DOHH2 (cell line): ENCODE results near the gene DCPS.
A peak's percentile ranks its signal among the peaks of the same experiment; 100 is the strongest.

Experiments used
- H3F3A ChIP-seq: fragments of 200-600 bp; sonication (generic), shearing (Covaris generic); 2 replicates; pipeline ENCODE4 v1.6.0; 2016; ENCODE audit warnings: antibody characterized with exemption, mild to moderate bottlenecking; ENCODE audit not compliant: control insufficient read depth, insufficient read depth
- H3K27ac ChIP-seq: fragments of 200-600 bp; sonication (generic); 2 replicates; pipeline ENCODE4 v1.5.1; 2014; ENCODE audit warnings: low read depth, mild to moderate bottlenecking, low read length, moderate library complexity
- H3K27me3 ChIP-seq: fragments of 200-600 bp; sonication (generic); 2 replicates; pipeline ENCODE4 v1.6.1; 2014; ENCODE audit warnings: mild to moderate bottlenecking, low read length, mixed read lengths; ENCODE audit not compliant: control insufficient read depth
- H3K36me3 ChIP-seq: fragments of 200-600 bp; sonication (generic); 2 replicates; pipeline ENCODE4 v1.6.1; 2014; ENCODE audit warnings: mild to moderate bottlenecking, low read length, moderate library complexity, mixed read lengths; ENCODE audit not compliant: control insufficient read depth
- H3K4me1 ChIP-seq: fragments of 200-600 bp; sonication (generic); 2 replicates; pipeline ENCODE4 v1.6.1; 2014; ENCODE audit warnings: mild to moderate bottlenecking, low read length, mixed read lengths; ENCODE audit not compliant: control insufficient read depth
- H3K4me2 ChIP-seq: fragments of 200-600 bp; sonication (generic); 2 replicates; pipeline ENCODE4 v1.6.0; 2014; ENCODE audit warnings: mild to moderate bottlenecking, low read length, moderate library complexity
- H3K4me3 ChIP-seq: fragments of 200-600 bp; sonication (generic); 2 replicates; pipeline ENCODE4 v1.5.1; 2014; ENCODE audit warnings: mild to moderate bottlenecking, low read length, mixed read lengths
- H3K79me2 ChIP-seq: fragments of 200-600 bp; sonication (generic); 2 replicates; pipeline ENCODE4 v1.6.1; 2014; ENCODE audit warnings: mild to moderate bottlenecking, low read length, mixed read lengths; ENCODE audit not compliant: control insufficient read depth
- H3K9me2 ChIP-seq: fragments of 200-600 bp; sonication (generic); replicated peaks from 2 replicates; pipeline ENCODE4 v1.6.1; 2014; ENCODE audit warnings: mild to moderate bottlenecking, low read length, mixed read lengths; ENCODE audit not compliant: control insufficient read depth
- H3K9me3 ChIP-seq: fragments of 200-600 bp; sonication (generic); 2 replicates; pipeline ENCODE4 v1.6.1; 2014; ENCODE audit warnings: antibody characterized with exemption, low read length, mixed read lengths; ENCODE audit not compliant: control insufficient read depth, insufficient read depth
- H4K20me1 ChIP-seq: fragments of 200-600 bp; sonication (generic); 2 replicates; pipeline ENCODE4 v1.6.0; 2014; ENCODE audit warnings: low read depth, mild to moderate bottlenecking, antibody characterized with exemption, low read length, moderate library complexity; ENCODE audit not compliant: control insufficient read depth, insufficient read depth
- CTCF ChIP-seq: fragments of 200-600 bp; sonication (generic); IDR thresholded peaks from one replicate; pipeline ENCODE4 v1.5.1; 2014; ENCODE audit warnings: antibody characterized with exemption, mild to moderate bottlenecking, low read depth, low read length; ENCODE audit not compliant: poor library complexity, severe bottlenecking
- EZH2phosphoT487 ChIP-seq: fragments of 200-600 bp; sonication (generic); IDR thresholded peaks from 2 replicates; pipeline ENCODE4 v1.6.1; 2017; ENCODE audit warnings: borderline replicate concordance, mild to moderate bottlenecking, antibody characterized with exemption, low read length, moderate library complexity, mixed read lengths

Gene DCPS

DNA sequence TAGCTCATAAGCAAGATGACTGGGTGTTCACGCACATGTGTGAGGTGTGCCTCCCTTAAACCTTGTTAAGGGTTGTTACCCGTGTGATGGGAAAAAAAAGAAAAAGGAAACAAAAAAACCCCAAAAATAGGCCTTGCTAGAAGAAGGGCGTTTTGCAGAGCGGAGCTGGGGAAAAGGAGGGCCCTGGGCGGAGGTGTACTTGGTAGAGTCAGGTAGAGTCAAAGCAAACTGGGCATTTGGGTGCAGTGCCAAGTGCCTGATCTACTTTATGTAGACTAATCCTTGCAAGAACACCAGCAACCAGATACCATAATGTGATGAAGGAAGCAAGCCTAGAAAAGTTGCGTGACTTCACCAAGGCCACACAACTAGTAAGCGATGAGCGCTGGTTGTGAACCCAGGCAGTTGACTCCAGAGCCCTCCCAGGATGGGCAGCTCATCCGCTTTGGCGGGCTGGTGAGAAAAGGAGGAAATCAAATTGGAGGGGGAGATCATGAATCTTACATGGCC lies 22.1 kb upstream of the DCPS start:
- Histone ChIP-seq H3K9me2 (no peaks in the 10 kb centered on the region), H3K27me3 (no peaks in the 10 kb centered on the region), H4K20me1 (no peaks in the 10 kb centered on the region), H3K36me3 (peaks cover 17% of the 10 kb centered on the region), H3K4me2 (peak overlapping the region; percentile 79), H3K27ac (no peak overlapping the region), H3K79me2 (peaks cover 16% of the 10 kb centered on the region), H3F3A (peaks cover 15% of the 10 kb centered on the region; the same call in 1 of the 2 replicates), H3K9me3 (no peaks in the 10 kb centered on the region), H3K4me1 (peaks cover 49% of the 10 kb centered on the region), H3K4me3 (peak overlapping the region; percentile 80)
- TF ChIP-seq CTCF (no peak), EZH2phosphoT487 (no peak)

DNA sequence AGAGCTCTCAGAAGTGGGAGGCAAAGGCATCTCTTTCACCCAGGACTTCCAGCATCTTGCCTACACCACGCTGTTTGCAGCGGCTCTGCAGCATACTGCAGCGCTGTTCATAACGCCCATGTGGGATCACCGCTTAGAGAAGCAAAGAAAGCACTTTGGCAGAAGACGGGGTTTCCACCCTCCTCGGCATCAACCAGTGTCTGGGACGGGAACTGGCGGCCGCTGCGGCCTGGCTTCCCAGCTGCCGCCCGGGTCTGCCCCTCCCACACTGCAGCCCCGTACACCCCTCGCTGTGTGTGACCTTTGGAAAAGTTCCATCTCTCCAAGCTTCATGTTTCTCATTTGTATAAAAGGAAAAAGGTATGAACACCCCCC lies 21.5 kb upstream of the DCPS start:
- Histone ChIP-seq H4K20me1 (no peaks in the 10 kb centered on the region), H3K27ac (0 out of 2 replicates have a peak overlapping the region, but pooled peaks have one; percentile 42), H3K9me3 (no peaks in the 10 kb centered on the region), H3K27me3 (no peaks in the 10 kb centered on the region), H3K79me2 (peaks cover 16% of the 10 kb centered on the region), H3K4me2 (peak overlapping the region; percentile 79), H3K4me3 (peak overlapping the region; percentile 80), H3K9me2 (no peaks in the 10 kb centered on the region), H3K4me1 (peaks cover 49% of the 10 kb centered on the region), H3F3A (peaks cover 15% of the 10 kb centered on the region; the same call in 1 of the 2 replicates), H3K36me3 (peaks cover 12% of the 10 kb centered on the region; the same call in 1 of the 2 replicates)
- no peak for TF ChIP-seq EZH2phosphoT487
- no peak for TF ChIP-seq CTCF

DNA sequence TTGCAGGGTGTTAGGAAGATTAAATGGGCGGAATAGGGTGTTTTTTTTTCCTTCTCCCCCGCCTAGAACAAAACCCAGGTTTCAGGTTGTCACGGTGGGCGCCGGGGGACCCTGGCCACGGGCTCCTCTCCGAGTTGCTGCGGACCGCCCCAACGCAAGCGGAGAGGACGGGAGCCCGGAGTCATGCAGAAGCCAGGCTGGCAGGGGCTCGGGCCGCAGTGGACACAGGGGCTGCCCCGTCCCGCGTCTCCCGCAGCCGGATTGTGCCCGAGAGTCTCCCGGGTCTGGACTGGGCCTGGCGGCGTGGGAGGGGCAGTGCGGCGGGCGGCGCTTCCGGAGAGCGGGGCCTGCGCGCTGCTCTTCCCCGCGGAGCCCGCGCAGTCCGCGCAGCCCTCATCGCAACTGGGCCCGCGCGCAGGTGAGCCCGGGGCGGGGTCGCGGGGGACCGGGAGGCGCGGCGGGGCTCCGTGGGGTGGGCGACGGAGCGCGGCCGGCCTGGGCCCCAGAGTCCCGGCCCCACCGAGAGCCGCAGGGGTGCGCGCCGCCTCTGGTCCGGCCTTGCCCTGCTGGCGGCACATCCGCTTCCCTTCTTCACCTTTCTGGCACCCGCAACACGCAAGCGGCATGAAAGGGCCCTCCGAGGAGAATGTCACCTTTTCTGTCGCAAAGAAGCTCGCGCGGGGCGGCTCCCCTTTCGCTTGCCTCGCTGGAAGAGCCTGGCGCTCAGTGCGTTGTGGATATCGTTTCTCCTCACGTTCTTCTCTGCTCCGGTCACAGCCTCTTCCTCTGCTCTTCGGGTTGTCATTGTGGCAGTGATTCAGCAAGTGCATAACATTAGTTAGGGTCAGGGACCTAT lies 20.9 kb upstream of the DCPS start, which contains the start of gene TIRAP:
Gene TIRAP (plus strand): TSS at position 358 of the 856 bp plus-strand sequence. CDS start 7,802 bp downstream, outside the sequence.
- Histone ChIP-seq H4K20me1 (no peaks in the 10 kb centered on the region), H3K79me2 (peaks cover 16% of the 10 kb centered on the region), H3K9me3 (no peaks in the 10 kb centered on the region), H3K27me3 (no peaks in the 10 kb centered on the region), H3K9me2 (no peaks in the 10 kb centered on the region), H3K4me1 (peaks cover 49% of the 10 kb centered on the region), H3K4me3 (peak within 1 kb of the TSS; percentile 80), H3K4me2 (peak within 1 kb of the TSS; percentile 79), H3F3A (peaks cover 15% of the 10 kb centered on the region; the same call in 1 of the 2 replicates), H3K36me3 (peaks cover 5% of the 10 kb centered on the region; the same call in 1 of the 2 replicates), H3K27ac (peak within 1 kb of the TSS; percentile 42)
- TF ChIP-seq EZH2phosphoT487 (no peak), CTCF (no peak)
